HG03442 (cell line): ENCODE data around the gene MAGEF1.

ENCODE experiments used
- ATAC-seq: cut with Tn5 transposase; IDR thresholded peaks from one replicate; pipeline ENCODE4 v1.9.1; 2021; ENCODE audit warnings: mild to moderate bottlenecking, moderate library complexity; ENCODE audit not compliant: unreplicated experiment

Gene MAGEF1

GRCh38 chr3:184690192-184690883 lies 21.5 kb downstream of the MAGEF1 start:
- no peak for ATAC-seq

DNA sequence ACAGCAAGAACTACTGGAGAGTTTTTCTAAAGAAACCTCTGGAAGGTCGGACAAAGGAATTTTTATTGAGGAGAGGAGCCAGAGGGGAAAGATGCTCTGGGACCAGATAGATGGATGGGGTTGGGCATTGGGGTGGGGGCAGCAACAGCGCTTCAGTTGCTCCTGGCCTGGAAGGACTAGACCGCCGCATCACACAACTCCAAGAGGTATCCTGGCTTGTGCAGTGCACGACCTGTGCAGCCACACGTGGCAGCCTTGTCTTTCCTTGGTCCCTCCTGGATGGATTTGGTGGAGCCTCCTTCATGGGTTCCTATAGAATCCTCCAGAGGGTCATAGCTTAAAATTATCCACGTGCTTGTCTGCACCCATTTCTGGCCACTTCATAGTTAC lies 23.0 kb downstream of the MAGEF1 start:
- no peak for ATAC-seq

GRCh38 chr3:184688251-184688881 lies 23.5 kb downstream of the MAGEF1 start:
- ATAC-seq = no peak

DNA sequence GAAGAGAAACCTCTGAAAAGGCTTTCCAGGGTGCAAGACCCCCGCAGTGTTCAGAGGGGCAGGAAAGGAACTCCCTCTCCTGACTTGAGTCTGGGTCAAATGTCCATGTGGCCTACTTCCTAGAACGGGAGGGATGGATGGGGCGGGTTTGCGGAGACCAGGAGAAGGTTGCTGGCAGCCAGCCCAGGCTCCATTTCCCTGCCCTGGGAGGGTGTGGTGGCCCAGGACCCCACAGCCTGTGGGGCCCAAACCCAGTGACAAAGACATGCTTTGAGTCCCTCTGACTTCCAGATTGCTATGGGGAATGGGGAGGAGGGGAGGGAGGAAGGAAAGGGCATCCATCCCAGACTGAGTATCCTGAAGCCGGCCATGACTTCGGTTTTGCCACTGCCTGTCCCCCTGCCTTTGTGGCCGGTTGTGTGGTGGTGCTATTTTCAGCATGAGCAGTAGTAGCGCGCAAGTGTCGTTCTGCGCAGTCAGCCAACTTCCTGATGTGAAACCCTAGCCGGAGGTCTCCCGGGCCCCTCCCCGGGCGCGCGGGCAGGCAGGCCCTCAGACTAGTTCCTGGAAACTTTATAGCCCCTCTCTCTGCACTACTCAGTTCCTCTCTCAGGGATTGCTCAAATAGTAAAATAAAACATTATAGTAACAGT lies 24.4 kb downstream of the MAGEF1 start:
- ATAC-seq = no peak

DNA sequence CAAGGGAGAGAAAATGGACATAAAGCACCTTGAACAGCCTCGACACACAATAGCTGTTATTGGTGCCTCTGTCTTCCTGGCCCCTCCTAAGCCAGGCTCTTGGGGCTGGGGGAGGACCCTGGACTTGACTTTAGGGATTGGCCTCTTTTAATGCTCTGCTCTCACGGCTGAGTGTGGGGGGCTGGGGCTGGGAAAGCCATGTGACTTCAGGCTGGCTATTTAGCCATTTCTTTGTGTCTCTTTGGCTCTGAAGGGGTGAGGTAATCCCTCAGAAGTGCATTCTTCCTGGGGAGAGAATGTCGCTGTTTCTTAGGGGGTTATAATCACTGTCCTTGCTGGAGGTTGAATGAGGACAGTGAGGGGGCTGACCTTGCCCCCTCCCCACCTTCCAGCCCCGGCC lies 26.2 kb downstream of the MAGEF1 start:
- ATAC-seq = no peak

- ATAC-seq = no peak
Measured at GRCh38 chr3:184685055-184685454, 26.8 kb downstream of the MAGEF1 start.

DNA sequence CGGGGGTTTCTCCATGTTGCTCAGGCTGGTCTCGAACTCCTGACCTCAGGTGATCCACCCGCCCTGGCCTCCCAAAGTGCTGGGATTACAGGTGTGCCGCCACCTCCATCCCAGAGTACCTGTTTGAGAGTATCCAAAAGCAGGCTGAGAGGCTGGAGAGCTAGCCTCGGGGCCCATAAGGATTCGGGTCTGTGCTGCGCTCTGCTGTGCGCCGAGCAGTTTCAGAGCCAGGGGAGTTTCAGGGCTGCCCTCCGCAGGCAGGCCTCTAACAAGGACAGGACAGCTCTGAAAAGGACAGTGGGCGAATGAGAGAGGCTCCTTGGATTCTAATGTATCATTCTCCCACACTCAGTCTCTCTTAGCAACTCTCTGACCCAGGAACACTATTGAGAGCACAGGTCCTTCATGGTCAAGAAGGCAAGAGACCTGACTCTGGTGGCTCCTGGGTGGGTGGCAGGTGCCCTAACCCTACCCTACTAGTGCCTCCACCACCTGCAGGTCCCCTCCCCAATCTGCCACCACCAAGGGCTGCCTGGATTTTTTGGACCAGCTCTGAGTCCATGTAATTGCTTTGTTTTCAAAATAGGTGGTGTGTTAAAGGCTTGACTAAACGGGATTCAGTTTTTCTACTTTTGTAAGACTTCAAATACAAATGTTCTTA lies 27.8 kb downstream of the MAGEF1 start:
- ATAC-seq = no peak

DNA sequence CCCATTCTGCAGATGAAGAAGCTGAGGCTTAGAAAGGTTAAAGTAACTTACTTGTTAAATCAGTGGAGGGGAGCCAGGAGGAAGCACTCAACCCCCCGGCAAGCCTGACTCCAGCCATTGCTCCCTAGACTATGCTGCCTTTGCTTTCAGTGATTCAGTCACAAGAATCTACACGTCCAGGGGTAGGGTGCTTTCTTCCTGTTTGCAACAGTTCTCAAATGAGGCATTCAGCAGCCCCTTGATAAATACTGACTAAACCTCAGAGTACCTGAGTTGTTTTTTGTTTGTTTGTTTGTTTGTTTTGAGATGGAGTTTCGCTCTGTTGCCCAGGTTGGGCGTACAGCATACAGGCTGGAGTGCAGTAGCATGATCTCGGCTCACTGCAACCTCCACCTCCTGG lies 28.6 kb downstream of the MAGEF1 start:
- ATAC-seq = no peak

DNA sequence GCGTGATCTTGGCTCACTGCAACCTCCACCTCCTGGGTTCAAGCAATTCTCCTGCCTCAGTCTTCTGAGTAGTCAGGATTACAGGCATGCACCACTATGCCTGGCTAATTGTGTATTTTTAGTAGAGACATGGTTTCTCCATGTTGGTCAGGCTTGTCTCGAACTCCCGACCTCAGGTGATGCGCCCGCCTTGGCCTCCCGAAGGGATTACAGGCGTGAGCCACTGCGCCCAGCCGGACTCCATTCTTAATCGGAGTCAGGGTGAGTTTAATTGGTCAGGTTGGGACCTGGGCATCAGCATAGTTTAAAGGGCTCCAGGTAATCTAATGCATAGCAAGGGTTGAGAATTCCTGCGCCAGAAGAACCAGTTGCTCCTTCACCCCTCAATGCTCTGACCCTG lies 29.2 kb downstream of the MAGEF1 start:
- ATAC-seq = no peak

- ATAC-seq = no peak
Measured at GRCh38 chr3:184680385-184681345, 31.2 kb downstream of the MAGEF1 start.

GRCh38 chr3:184679056-184679816 lies 32.6 kb downstream of the MAGEF1 start:
- no peak for ATAC-seq

- no peak for ATAC-seq
Measured at GRCh38 chr3:184678317-184679055, 33.4 kb downstream of the MAGEF1 start.

GRCh38 chr3:184677344-184678316 lies 34.2 kb downstream of the MAGEF1 start:
- ATAC-seq = no peak

GRCh38 chr3:184676927-184677326 lies 34.9 kb downstream of the MAGEF1 start:
- ATAC-seq = no peak

DNA sequence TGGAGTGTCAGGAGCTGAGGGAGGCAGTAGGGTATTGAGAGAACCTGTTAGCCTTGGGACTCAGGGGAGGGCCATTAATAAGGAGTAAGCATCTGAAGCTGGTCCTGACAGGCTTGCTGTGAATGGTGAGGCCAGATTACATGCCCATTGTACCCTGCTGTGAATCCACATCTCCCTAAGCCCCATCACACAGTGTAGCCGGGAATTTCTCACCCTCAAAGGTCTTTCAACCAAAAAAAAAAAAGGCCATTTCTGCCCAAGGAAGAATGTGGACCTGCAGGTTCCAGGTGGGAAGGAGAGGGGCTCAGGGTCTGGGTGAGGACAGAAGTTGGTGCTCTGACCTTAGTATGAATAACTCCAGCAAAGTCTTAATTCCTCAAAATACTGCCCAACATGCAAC lies 37.2 kb downstream of the MAGEF1 start:
- ATAC-seq = no peak

DNA sequence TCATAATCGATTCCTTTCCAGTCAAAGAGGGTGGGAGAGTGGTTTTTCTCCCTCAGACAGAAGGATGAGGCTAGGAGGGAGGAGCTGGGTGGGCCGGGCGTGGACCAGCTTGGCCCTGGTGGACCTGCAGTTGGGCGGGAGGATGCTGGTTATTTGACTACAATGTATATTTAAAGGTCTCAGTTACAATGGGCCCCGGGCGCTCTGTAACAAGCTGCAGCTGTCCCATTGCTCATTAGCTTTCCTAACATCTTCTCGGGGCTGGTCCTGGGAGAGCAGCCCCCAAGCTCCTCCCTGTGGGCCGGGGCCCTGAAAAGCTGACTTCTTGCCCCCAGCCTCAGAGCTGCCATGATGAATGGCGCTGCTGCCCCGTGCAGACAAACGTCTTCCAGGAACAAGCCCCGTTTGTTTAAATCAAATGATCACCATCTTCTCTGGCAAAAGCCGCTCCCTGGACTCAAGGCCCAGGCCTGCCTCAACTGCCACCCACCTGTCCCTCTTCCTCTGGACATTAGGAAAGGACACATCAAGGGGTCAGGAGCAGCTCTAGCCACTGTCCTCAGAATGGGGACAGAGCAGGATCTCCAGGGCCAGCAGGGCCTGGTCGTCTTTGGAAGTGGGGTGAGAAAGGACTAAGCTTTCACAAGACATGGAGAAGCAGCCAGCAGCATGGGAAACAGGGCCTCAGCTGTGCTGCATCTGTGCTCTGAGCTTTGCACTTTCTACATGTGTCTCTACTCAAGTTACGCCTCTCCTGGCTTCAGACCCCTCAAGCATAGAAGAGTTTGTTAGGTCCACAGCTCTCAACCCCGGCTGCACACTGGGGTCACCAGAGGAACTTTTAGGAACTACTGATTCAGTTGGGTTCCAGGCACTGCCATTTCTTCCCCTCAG lies 38.6 kb downstream of the MAGEF1 start:
- no peak for ATAC-seq

- ATAC-seq = no peak
Measured at GRCh38 chr3:184672335-184672734, 39.5 kb downstream of the MAGEF1 start.
